ENCODE results near the gene PFN3. TPM values are rescaled to one million over a fixed set of nuclear protein-coding genes. Genes with fewer than 3 reads are reported as not detected.

PFN3 gene
- total RNA-seq, 1 experiment from 2014 or later = not detected

- peaks cover 60% of the 10 kb centered on the region for H3K4me1 Mint-ChIP-seq (ENCODE audit: low read depth, unreplicated experiment)
- intact Hi-C loops (cut with micrococcal nuclease; ENCODE audit: unreplicated experiment) = loop anchor here (5.0 kb wide), 1 partner anchor 37 kb away; no protein-coding TSS in a partner anchor
- DNase-seq = no peak
- H3K36me3 Mint-ChIP-seq (ENCODE audit: insufficient read depth, unreplicated experiment) = peaks cover 36% of the 10 kb centered on the region
- peak overlapping the region; percentile 73 for H3K27ac Mint-ChIP-seq (ENCODE audit: unreplicated experiment)
- no peak for TF ChIP-seq CTCF (IDR thresholded peaks at IDR 0.05; ENCODE audit: unreplicated experiment)
- H3K27me3 Mint-ChIP-seq (ENCODE audit: unreplicated experiment) = no peaks in the 10 kb centered on the region
- peak overlapping the region; percentile 0 for H3K4me3 Mint-ChIP-seq (ENCODE audit: low read depth, unreplicated experiment)
- peaks cover 5% of the 10 kb centered on the region for H3K9me3 Mint-ChIP-seq (ENCODE audit: low read depth, unreplicated experiment)
- no TSS peak for BruUV-seq (replicated peaks)
- CTCF ChIA-PET = interaction anchor here (0.9 to 1.2 kb wide), 2 partner anchors 24 to 36 kb away, joined by 3 read pairs; no protein-coding TSS in a partner anchor
Measured at GRCh38 chr5:177354711-177355110, 45.8 kb downstream of the PFN3 start.

DNA sequence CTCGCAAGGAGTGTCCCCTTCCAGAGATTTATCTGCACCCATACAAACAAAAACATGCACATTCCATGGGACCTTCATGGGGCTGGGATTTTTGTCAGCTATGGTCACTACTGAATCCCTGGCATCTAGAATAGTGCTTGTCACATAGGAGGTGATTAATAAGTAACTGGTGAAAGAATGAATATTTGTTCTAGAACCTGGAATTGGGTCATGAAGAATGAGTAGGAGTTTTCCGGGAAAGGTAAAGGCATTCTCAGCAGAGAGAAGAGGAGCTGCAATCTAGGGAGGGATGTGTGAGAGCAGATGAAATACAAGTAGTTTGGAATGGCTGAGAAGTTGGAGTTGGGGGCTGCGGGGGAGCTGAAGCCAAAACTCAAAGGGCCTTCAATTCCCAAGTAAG, 46.2 kb downstream of the PFN3 start:
- Mint-ChIP-seq H3K27ac (ENCODE audit: unreplicated experiment) (peak overlapping the region; percentile 73), H3K9me3 (ENCODE audit: low read depth, unreplicated experiment) (peaks cover 5% of the 10 kb centered on the region), H3K36me3 (ENCODE audit: insufficient read depth, unreplicated experiment) (peaks cover 40% of the 10 kb centered on the region), H3K27me3 (ENCODE audit: unreplicated experiment) (no peaks in the 10 kb centered on the region), H3K4me1 (ENCODE audit: low read depth, unreplicated experiment) (peaks cover 62% of the 10 kb centered on the region), H3K4me3 (ENCODE audit: low read depth, unreplicated experiment) (peak overlapping the region; percentile 0)
- BruUV-seq (replicated peaks) = no TSS peak
- CTCF ChIA-PET = interaction anchor here (0.9 to 1.2 kb wide), 2 partner anchors 24 to 36 kb away, joined by 3 read pairs; no protein-coding TSS in a partner anchor
- no peak for TF ChIP-seq CTCF (IDR thresholded peaks at IDR 0.05; ENCODE audit: unreplicated experiment)
- intact Hi-C loops (cut with micrococcal nuclease; ENCODE audit: unreplicated experiment) = loop anchor here (5.0 kb wide), 1 partner anchor 37 kb away; no protein-coding TSS in a partner anchor
- DNase-seq = no peak

DNA sequence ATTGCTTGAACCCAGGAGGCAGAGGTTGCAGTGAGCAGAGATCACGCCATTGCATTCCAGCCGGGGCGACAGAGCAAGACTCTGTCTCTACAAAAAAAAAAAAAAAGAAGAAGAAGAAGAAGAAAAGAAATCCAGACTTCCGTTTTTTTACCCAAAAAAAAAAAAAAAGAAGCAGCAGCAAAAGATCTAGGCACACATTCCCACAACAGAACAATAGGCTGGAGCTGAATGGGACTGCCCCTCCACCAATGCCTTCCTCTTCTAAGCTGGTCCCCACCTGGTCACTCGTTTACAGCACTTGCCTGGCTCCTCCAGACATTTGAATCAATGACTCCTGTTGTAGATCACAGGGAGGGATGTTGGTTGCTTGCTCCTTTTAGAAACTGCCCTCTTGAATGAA, 47.4 kb downstream of the PFN3 start:
- H3K27me3 Mint-ChIP-seq (ENCODE audit: unreplicated experiment) = no peaks in the 10 kb centered on the region
- H3K4me3 Mint-ChIP-seq (ENCODE audit: low read depth, unreplicated experiment) = no peak overlapping the region
- peaks cover 5% of the 10 kb centered on the region for H3K9me3 Mint-ChIP-seq (ENCODE audit: low read depth, unreplicated experiment)
- CTCF ChIA-PET = interaction anchor here (1.9 kb wide), 1 partner anchor 26 kb away, joined by 7 read pairs; no protein-coding TSS in a partner anchor
- BruUV-seq (replicated peaks) = no TSS peak
- peaks cover 58% of the 10 kb centered on the region for H3K4me1 Mint-ChIP-seq (ENCODE audit: low read depth, unreplicated experiment)
- intact Hi-C loops (cut with micrococcal nuclease; ENCODE audit: unreplicated experiment) = loop anchor here (5.0 kb wide), 1 partner anchor 36 kb away; no protein-coding TSS in a partner anchor
- DNase-seq = no peak
- H3K27ac Mint-ChIP-seq (ENCODE audit: unreplicated experiment) = no peak overlapping the region
- peaks cover 51% of the 10 kb centered on the region for H3K36me3 Mint-ChIP-seq (ENCODE audit: insufficient read depth, unreplicated experiment)
- no peak for TF ChIP-seq CTCF (IDR thresholded peaks at IDR 0.05; ENCODE audit: unreplicated experiment)

DNA sequence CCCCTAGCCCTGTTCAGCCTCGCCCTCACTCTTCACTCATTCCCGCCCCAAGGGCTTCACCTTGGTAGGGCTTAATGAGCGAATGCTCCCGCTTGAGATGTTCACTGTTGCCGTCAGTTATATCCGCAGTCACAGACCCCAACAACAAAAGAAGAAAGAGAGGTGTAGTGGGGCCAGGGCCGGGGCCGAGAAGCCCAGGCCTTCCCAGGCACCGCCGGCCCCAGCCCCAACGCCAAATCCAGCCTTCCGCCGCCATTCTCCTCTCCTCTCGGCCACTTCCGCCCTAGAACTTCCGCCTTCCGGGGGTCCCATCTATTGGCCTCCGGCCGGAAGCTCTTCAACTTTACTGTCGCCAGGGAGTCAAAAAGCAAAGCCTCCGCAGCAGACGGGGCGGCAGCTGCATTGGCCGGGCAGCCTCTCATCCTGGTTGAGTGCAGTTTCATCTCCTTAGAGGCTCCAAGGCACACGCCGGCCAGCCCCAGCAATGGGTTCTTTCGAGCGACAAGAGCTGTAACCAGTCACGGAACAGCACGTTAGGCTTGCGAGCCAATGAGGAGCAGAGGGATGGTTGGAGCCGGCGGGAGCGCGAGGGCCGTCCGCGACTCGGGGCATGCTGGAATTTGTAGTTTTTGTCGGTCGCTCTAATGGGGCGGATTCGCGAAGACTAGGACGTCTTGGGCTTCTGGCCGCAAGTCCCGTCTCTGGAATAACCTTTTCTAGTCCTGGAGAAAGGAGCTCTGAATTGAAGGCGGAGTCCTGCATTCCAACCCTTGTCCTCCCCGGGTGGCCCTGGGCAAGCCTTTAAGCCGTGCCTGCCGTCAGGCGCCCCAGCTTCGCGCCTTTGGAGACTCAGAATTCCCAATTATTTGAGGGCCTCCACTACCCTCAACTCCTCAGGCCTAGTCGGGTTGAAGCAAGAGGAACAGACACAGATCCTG, 48.8 kb downstream of the PFN3 start, which contains the start of gene LMAN2:
TSS of gene LMAN2 (minus strand) at position 277 of the 938 bp plus-strand sequence. CDS start at position 256, 21 bp downstream.
- CTCF ChIA-PET = interaction anchor here (0.6 to 3.3 kb wide), 14 partner anchors 17 to 1590 kb away, joined by 3 to 16 read pairs (median 4); no protein-coding TSS in a partner anchor
- peak within 1 kb of the TSS; percentile 86 for H3K4me3 Mint-ChIP-seq (ENCODE audit: low read depth, unreplicated experiment)
- H3K27me3 Mint-ChIP-seq (ENCODE audit: unreplicated experiment) = no peaks in the 10 kb centered on the region
- peak; percentile 94 for DNase-seq
- TF ChIP-seq CTCF (IDR thresholded peaks at IDR 0.05; ENCODE audit: unreplicated experiment) = no peak
- H3K36me3 Mint-ChIP-seq (ENCODE audit: insufficient read depth, unreplicated experiment) = peaks cover 60% of the 10 kb centered on the region
- H3K9me3 Mint-ChIP-seq (ENCODE audit: low read depth, unreplicated experiment) = peaks cover 5% of the 10 kb centered on the region
- intact Hi-C loops (cut with micrococcal nuclease; ENCODE audit: unreplicated experiment) = loop anchor here (5.0 kb wide), 1 partner anchor 34 kb away; no protein-coding TSS in a partner anchor
- H3K4me1 Mint-ChIP-seq (ENCODE audit: low read depth, unreplicated experiment) = peaks cover 57% of the 10 kb centered on the region
- BruUV-seq (replicated peaks) = TSS peak; percentile 83
- peak within 1 kb of the TSS; percentile 96 for H3K27ac Mint-ChIP-seq (ENCODE audit: unreplicated experiment)
